Fibroblast of skin of left biceps (primary cell): ENCODE measurements around the gene H6PD.

Source experiments
- DNase-seq, 2 experiments: peaks; one replicate each; pipeline ENCODE4 v3.0.0-alpha.2; 2013; ENCODE audit warnings: low read depth in 2 of 2

The H6PD gene

GRCh38 chr1:9275161-9275560 is 40.6 kb downstream of the H6PD start:
- DNase-seq, result no peak

DNA sequence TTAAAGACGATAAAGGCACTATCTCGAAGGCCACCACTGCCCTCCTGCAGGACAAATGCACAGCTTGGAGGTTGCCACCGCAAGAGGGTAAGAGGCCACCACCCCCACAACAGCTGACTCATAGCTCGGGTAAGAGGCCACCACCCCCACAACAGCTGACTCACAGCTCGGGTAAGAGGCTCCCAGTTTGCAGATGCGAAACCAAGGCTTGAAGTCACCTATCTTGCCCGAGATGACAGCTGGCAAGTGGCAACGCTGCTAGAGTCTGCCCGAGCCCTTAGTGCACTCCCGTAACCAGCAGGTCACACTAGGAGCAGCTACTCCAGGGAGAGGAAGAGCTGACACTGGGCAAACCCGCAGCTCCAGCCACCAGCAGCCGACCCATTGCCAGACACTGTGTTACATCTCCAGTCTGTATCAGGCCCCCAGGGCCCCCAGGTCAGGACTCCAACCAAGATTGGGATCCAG is 41.0 kb downstream of the H6PD start:
- DNase-seq, result no peak

GRCh38 chr1:9278116-9278515 is 43.5 kb downstream of the H6PD start:
- no peak for DNase-seq

- no peak for DNase-seq
These were observed 44.1 kb downstream of the H6PD start for GRCh38 chr1:9278585-9279153.

DNA sequence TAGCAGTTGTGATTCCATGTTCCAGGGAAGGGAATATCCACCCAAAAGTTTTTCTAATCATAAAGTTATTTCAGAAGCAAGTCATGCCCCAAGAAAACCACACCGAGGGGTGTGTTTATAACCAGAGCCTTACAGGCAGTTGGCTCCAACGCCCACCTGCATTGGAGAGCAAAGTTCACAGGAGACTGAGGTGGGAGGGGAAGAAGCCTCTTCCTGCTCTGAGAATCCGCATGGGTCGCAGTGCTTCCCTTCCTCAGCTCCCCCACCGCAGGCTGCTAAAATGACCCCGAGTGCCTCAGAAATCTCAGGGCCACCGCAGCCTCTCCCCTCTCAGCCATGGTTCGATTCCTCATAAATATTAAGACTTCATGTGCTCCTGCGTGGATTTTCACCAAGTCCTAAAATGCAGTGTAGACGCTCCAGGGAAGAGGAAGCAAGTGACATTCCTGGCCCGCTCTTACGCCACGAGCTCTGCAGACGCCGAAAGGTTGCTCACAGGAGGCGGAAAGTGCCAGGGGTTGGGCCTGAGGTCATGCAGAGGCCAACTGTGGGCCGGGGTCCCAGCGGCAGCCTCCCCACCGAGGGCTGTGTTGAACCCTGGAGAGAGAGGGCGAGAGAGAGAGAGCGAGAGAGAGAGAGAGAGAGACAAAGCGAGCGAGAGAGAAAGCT is 44.7 kb downstream of the H6PD start:
- no peak for DNase-seq

DNA sequence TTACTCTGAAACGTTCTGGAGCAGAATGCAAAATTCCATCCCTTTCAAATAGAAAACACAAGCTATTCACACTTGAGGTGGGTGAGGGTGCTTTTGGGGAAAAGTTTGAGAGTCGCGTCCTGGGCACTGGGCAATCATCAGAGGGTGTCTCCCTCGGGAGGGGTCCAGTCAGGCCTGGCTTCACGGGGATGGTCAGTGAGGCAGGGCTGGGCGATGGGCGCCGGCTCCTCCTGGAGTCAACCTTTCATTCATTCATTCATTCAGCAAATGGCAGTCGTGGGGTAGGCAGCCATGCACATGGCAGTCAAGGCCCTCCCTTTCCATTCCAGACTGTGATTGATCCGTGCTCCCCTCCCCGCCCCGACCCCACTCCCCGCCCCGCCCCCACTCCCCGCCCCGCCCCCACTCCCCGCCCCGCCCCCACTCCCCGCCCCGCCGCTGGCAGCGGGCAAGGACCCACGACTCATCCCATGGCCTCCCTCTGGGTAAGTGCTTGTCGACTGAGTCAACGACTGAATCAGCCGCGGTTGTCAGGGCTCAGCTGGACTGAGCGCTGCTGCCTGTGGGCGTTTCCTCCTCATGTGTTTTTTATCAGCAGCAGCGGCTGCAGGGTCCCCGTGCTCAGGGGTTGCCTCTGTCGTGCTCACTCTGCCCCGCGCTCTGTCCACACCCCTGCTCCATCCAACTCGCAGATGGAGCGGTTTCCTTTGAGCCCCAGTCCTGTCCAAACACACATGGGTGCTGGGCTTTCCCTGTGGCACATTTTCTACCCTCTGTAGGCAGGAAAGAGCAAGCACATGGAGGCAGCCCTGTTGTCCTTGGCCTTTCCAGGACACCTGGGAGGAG is 45.7 kb downstream of the H6PD start:
- DNase-seq, result peak; percentile 79 to 80

GRCh38 chr1:9281071-9281827 is 46.7 kb downstream of the H6PD start:
- no peak for DNase-seq

GRCh38 chr1:9281908-9282695 is 47.5 kb downstream of the H6PD start:
- DNase-seq, result no peak

DNA sequence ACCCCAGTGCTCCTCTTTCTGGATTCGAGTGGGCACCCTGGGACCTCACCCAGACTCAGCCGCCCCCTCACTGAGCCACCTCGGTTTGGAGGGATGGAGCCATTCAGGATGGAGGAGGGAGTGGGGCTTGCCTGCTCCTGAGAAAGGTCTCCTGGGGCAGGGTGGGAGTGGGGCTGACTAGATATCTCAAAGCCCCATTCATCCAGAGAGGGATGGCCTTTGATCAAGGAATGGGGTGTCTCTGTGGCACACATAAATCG is 48.1 kb downstream of the H6PD start:
- no peak for DNase-seq

GRCh38 chr1:9284061-9284460 is 49.5 kb downstream of the H6PD start:
- DNase-seq, result no peak

GRCh38 chr1:9286556-9286955 is 52.0 kb downstream of the H6PD start:
- DNase-seq, result no peak

- DNase-seq, result no peak
These were observed 54.5 kb downstream of the H6PD start for GRCh38 chr1:9289090-9289534.

DNA sequence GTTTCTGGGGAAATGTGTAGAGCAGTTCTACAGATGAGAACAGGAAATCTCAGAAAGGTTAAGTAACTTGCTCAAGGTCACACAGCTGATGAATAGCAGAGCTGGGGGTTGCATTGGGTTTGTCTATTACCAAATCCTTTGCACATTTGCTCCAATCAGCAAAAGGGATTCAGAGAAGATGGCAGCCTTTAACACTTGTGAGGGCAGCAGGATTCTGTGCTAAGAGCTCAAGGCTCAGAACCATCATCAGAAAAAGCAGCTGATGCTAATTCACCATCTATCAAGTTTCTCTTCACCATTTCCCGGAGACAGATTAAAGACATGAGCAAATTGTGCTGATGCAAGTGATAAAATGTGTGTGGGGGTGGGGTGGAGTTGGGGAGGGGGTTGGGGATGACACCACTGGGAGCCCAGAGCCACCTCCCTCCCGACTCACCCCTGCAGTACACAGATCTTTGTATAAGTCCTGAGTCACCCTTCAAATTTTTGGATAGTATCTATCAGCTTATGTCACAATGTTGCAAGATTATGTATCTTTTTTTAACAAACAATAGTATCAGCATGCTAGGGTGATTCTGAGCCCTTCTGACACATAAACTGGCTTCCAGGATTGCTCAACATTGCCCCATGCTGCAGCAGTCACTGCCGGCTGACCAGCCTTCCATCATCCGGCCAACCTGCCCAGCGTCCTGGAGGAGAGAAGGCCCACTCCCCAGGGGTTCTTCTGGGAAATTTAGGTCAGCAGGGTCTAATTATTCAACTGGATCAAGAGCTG is 55.3 kb downstream of the H6PD start:
- DNase-seq, result peak; percentile 85 to 86

DNA sequence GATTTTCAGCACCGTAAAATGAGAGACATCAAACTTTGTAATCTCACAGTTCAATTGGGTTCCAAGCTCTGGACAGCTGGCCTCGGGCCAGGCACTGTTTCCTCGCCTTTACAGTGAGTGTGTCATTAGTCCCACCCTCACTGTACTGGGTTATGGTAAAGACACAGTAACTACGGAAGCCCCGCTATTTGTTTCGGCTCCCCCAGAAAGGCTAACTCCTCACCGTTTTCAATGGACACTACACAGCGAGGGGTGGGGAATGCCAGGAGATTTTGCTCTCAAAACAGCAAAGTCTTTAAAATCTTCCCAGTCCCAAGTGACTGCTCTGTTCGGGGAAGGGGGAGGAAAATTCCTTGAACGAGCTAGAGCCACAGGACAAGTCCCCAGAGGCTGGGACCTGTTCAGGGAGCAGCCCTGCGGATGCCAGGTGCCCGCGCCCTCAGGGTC is 57.4 kb downstream of the H6PD start:
- no peak for DNase-seq

DNA sequence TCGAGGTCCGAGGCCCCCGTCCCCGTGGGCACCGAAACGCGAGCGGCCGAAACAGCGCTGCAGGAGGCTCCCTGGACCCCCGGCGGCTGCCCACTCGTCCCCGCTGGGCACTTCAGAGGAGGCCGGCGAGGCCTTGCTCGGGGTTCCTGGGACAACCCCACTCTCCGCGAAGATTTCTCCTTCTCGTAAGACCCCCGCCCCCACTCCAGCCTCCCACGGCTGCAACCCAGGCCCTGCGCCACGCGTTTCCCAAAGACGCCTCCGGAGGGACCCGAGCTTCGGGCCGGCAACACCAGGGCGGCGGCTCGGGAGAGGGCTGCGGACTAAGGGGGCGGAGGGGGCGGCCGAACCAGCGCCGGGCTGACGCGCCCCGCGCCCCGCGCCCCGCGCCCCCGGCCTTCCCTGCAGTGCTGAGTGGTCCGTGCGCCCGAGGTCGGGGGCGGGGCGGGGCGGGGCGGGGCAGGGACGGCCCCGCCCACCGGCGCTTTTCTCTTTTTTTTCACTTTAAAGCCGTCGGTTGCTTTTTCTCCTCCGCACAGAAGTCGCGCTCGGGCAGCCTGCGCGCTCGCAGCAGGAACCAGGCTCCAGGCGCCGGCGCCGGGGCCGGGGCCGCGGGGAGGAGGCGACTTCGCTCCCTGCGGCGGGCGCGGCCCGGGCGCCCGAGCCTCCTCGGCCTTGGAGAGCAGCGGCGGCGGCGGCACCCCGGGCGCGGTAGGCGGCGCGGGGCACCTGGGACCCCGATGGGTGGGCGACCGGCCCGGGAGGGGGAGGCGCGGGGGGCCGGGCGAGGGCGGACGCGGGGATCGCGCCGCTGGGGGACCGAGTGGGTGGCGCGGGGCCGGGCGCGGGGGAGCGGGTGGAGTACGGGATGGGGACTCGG is 58.0 kb downstream of the H6PD start, which contains the start of gene SPSB1:
TSS of gene SPSB1 (plus strand) at position 534 of the 880 bp plus-strand sequence. CDS start 62,998 bp downstream, outside the sequence.
- DNase-seq, result peak in 1 of 2 experiments; percentile 68

GRCh38 chr1:9293241-9293532 is 58.6 kb downstream of the H6PD start:
- DNase-seq, result no peak

GRCh38 chr1:9293533-9294404 is 59.2 kb downstream of the H6PD start:
- DNase-seq, result no peak

GRCh38 chr1:9294405-9294773 is 59.8 kb downstream of the H6PD start:
- no peak for DNase-seq
